IMR-90 (cell line): ENCODE data around the gene ANKMY2. TPM values are rescaled to one million over a fixed set of nuclear protein-coding genes. Genes with fewer than 3 reads are reported as not detected.

Experiments
- ATAC-seq: fragments of 200-7000 bp; cut with Tn5 transposase; 2 replicates; pipeline ENCODE4 v1.9.1; 2020; ENCODE audit warnings: low read depth, mild to moderate bottlenecking, moderate library complexity
- BruUV-seq: library from RNA; stranded (reverse); fragments of 400-500 nt; replicated peaks from 2 replicates; lab custom pipeline; 2021; lab: Mats Ljungman, UMichigan
- CTCF ChIA-PET: fragments of 300-600 bp; formaldehyde crosslinking; extraction: SDS; loops from one replicate; lab custom pipeline; 2021; ENCODE audit warnings: antibody characterized with exemption; lab: Yijun Ruan, JAX
- POLR2A ChIA-PET: fragments of 300-600 bp; sonication (Branson Sonifier 250); formaldehyde crosslinking; loops from one replicate; lab custom pipeline; 2022; ENCODE audit warnings: antibody characterized with exemption; ENCODE audit not compliant: unreplicated experiment; lab: Charles Lee
- DNase-seq: peaks from one replicate; pipeline ENCODE4 v3.0.0; 2013
- H2AFZ ChIP-seq: replicated peaks from 2 replicates; pipeline ENCODE3; 2013; ENCODE audit warnings: low read length, mild to moderate bottlenecking; ENCODE audit not compliant: poor library complexity
- H2AK5ac ChIP-seq: 2 replicates; pipeline ENCODE4 v1.6.1; 2013; ENCODE audit warnings: low read depth, low read length, inconsistent platforms
- H2AK9ac ChIP-seq: replicated peaks from 2 replicates; pipeline ENCODE3; 2013; ENCODE audit warnings: mild to moderate bottlenecking, low read depth, low read length, moderate library complexity; ENCODE audit not compliant: poor library complexity
- H2BK120ac ChIP-seq: 2 replicates; pipeline ENCODE4 v1.6.1; 2013; ENCODE audit warnings: low read depth, low read length, inconsistent platforms
- H2BK15ac ChIP-seq: 3 replicates; pipeline ENCODE4 v1.6.1; 2013; ENCODE audit warnings: low read depth, low read length, inconsistent platforms
- H2BK20ac ChIP-seq: 2 replicates; pipeline ENCODE4 v1.6.1; 2013; ENCODE audit warnings: low read depth, mild to moderate bottlenecking, inconsistent platforms, low read length, moderate library complexity
- H2BK5ac ChIP-seq: 2 replicates; pipeline ENCODE4 v1.6.1; 2013; ENCODE audit warnings: mild to moderate bottlenecking, low read depth, low read length, inconsistent platforms; ENCODE audit not compliant: poor library complexity, severe bottlenecking
- H3K14ac ChIP-seq: replicated peaks from 2 replicates; pipeline ENCODE4 v1.6.1; 2013; ENCODE audit warnings: low read depth, low read length, inconsistent platforms
- H3K18ac ChIP-seq: 2 replicates; pipeline ENCODE4 v1.6.1; 2013; ENCODE audit warnings: low read depth, low read length, control low read depth
- H3K23ac ChIP-seq: 2 replicates; pipeline ENCODE4 v1.6.1; 2013; ENCODE audit warnings: low read depth, low read length, inconsistent platforms
- H3K27ac ChIP-seq: 2 replicates; pipeline ENCODE4 v1.5.1; 2013; ENCODE audit warnings: mild to moderate bottlenecking, control low read depth, low read length; ENCODE audit not compliant: insufficient read depth
- H3K27me3 ChIP-seq: 2 replicates; pipeline ENCODE4 v1.6.1; 2013; ENCODE audit warnings: low read length; ENCODE audit not compliant: control insufficient read depth, insufficient read depth
- H3K36me3 ChIP-seq: 2 replicates; pipeline ENCODE4 v1.6.1; 2013; ENCODE audit warnings: low read length, mixed read lengths; ENCODE audit not compliant: control insufficient read depth, insufficient read depth
- H3K4ac ChIP-seq: 2 replicates; pipeline ENCODE4 v1.6.1; 2013; ENCODE audit warnings: low read depth, low read length, inconsistent platforms
- H3K4me1 ChIP-seq: 2 replicates; pipeline ENCODE4 v1.6.1; 2013; ENCODE audit warnings: low read length, mixed read lengths; ENCODE audit not compliant: control insufficient read depth, insufficient read depth
- H3K4me2 ChIP-seq: 2 replicates; pipeline ENCODE4 v1.6.1; 2013; ENCODE audit warnings: low read depth, mild to moderate bottlenecking, control low read depth, low read length, moderate library complexity
- H3K4me3 ChIP-seq: 2 replicates; pipeline ENCODE4 v1.5.1; 2013; ENCODE audit warnings: low read depth, mild to moderate bottlenecking, control low read depth, low read length, moderate library complexity; ENCODE audit not compliant: insufficient read depth
- H3K56ac ChIP-seq: 2 replicates; pipeline ENCODE4 v1.6.1; 2013; ENCODE audit warnings: low read length, inconsistent platforms; ENCODE audit not compliant: insufficient read depth; ENCODE audit errors: extremely low read depth
- H3K79me1 ChIP-seq, 2 experiments: 2 replicates each; pipeline ENCODE4 v1.6.1; 2013; ENCODE audit warnings: low read length in 2 of 2, inconsistent platforms in 1 of 2, low read depth in 1 of 2
- H3K9ac ChIP-seq: 2 replicates; pipeline ENCODE4 v1.6.1; 2013; ENCODE audit warnings: low read depth, low read length, control low read depth
- H3K9me1 ChIP-seq: 2 replicates; pipeline ENCODE4 v1.6.1; 2013; ENCODE audit warnings: low read length, inconsistent platforms; ENCODE audit not compliant: insufficient read depth
- H3K9me3 ChIP-seq: 2 replicates; pipeline ENCODE4 v1.6.1; 2013; ENCODE audit warnings: low read length; ENCODE audit not compliant: control insufficient read depth, insufficient read depth
- H4K20me1 ChIP-seq: 2 replicates; pipeline ENCODE4 v1.6.1; 2013; ENCODE audit warnings: low read length, inconsistent platforms; ENCODE audit not compliant: insufficient read depth
- H4K5ac ChIP-seq: 2 replicates; pipeline ENCODE4 v1.6.1; 2013; ENCODE audit warnings: mild to moderate bottlenecking, low read depth, low read length, control low read depth
- H4K8ac ChIP-seq, 2 experiments: 2 replicates each; pipeline ENCODE4 v1.6.1; 2013; ENCODE audit warnings: low read depth in 2 of 2, low read length in 2 of 2, control low read depth in 1 of 2, inconsistent platforms in 1 of 2
- H4K91ac ChIP-seq: 2 replicates; pipeline ENCODE4 v1.6.1; 2013; ENCODE audit warnings: low read depth, low read length, inconsistent platforms; ENCODE audit not compliant: insufficient read depth
- BHLHE40 ChIP-seq: fragments of 150-350 bp; IDR thresholded peaks from 2 replicates; pipeline ENCODE4 v1.6.1; 2016; ENCODE audit warnings: mild to moderate bottlenecking, low read depth, low read length
- CEBPB ChIP-seq: IDR thresholded peaks from 2 replicates; pipeline ENCODE4 v1.6.1; 2012; ENCODE audit warnings: low read depth, low read length, improper control_type of control experiment
- CHD1 ChIP-seq: IDR thresholded peaks from 2 replicates; pipeline ENCODE4 v1.6.1; 2012; ENCODE audit warnings: low read depth, low read length, improper control_type of control experiment
- CTCF ChIP-seq: conservative IDR thresholded peaks from 2 replicates; pipeline ENCODE4 v1.5.1; 2012; ENCODE audit warnings: mild to moderate bottlenecking, low read depth, low read length, improper control_type of control experiment
- ELK1 ChIP-seq: fragments of 150-350 bp; IDR thresholded peaks from 2 replicates; pipeline ENCODE4 v1.6.1; 2016; ENCODE audit warnings: low read depth, mild to moderate bottlenecking, low read length, moderate library complexity, borderline replicate concordance
- FOS ChIP-seq: fragments of 150-350 bp; IDR thresholded peaks from 2 replicates; pipeline ENCODE4 v1.6.1; 2016; ENCODE audit warnings: low read depth, low read length
- MAFK ChIP-seq: IDR thresholded peaks from 2 replicates; pipeline ENCODE4 v1.6.1; 2012; ENCODE audit warnings: low read depth, low read length, improper control_type of control experiment
- MAZ ChIP-seq: IDR thresholded peaks from 2 replicates; pipeline ENCODE4 v1.6.1; 2012; ENCODE audit warnings: low read depth, mild to moderate bottlenecking, low read length, improper control_type of control experiment, moderate library complexity, borderline replicate concordance
- MXI1 ChIP-seq: IDR thresholded peaks from 2 replicates; pipeline ENCODE4 v1.6.1; 2012; ENCODE audit warnings: low read depth, mild to moderate bottlenecking, low read length, moderate library complexity, borderline replicate concordance
- NFE2L2 ChIP-seq: fragments of 150-350 bp; IDR thresholded peaks from 2 replicates; pipeline ENCODE4 v1.6.1; 2016; ENCODE audit warnings: low read depth, mild to moderate bottlenecking, low read length
- POLR2A ChIP-seq: IDR thresholded peaks from 2 replicates; pipeline ENCODE4 v1.6.1; 2012; ENCODE audit warnings: mild to moderate bottlenecking, low read depth, low read length
- RAD21 ChIP-seq: IDR thresholded peaks from 2 replicates; pipeline ENCODE4 v1.6.1; 2012; ENCODE audit warnings: low read length, improper control_type of control experiment
- RCOR1 ChIP-seq: IDR thresholded peaks from 2 replicates; pipeline ENCODE4 v1.6.1; 2012; ENCODE audit warnings: mild to moderate bottlenecking, low read length, improper control_type of control experiment; ENCODE audit not compliant: insufficient replicate concordance
- RFX5 ChIP-seq: IDR thresholded peaks from 2 replicates; pipeline ENCODE4 v1.8.0; 2012; ENCODE audit warnings: low read depth, mild to moderate bottlenecking, low read length, moderate library complexity
- SMC3 ChIP-seq: fragments of 150-350 bp; IDR thresholded peaks from 2 replicates; pipeline ENCODE4 v1.6.1; 2016; ENCODE audit warnings: low read depth, mild to moderate bottlenecking, antibody characterized with exemption, low read length, moderate library complexity
- USF2 ChIP-seq: fragments of 150-350 bp; IDR thresholded peaks from 2 replicates; pipeline ENCODE4 v1.6.1; 2017; ENCODE audit warnings: mild to moderate bottlenecking, antibody characterized with exemption, low read length, low read depth
- WGBS, 2 experiments: methylation state at CpG; one replicate each; pipeline versions ENCODE4 v1.1.5 to v1.1.7; 2013; ENCODE audit warnings: missing lambda C conversion rate in 2 of 2; ENCODE audit not compliant: insufficient read length in 1 of 2; ENCODE audit errors: extremely low coverage in 2 of 2; 5-methylcytosine and 5-hydroxymethylcytosine counted together
- dilution Hi-C: fragments of 300-500 bp; cut with HindIII; formaldehyde crosslinking; loops from one replicate; pipeline ENCODE4 v1.14.3; 2018; ENCODE audit warnings: low sequenced_read_pairs; ENCODE audit not compliant: unreplicated experiment
- in situ Hi-C: fragments of 300-500 bp; cut with MboI; formaldehyde crosslinking; loops from 3 replicates; pipeline ENCODE4 v1.14.3; 2019; ENCODE audit warnings: low sequenced_read_pairs, inconsistent platforms, mixed read lengths
- intact Hi-C: fragments of 100-400 bp; cut with micrococcal nuclease; formaldehyde crosslinking; loops from 2 replicates; pipeline ENCODE4 v1.10.0; 2022
- polyA plus RNA-seq, 3 experiments: library from polyadenylated mRNA; depleted of rRNA; stranded (reverse); fragments of >200 nt; gene quantifications; 2 replicates each; pipeline ENCODE4 v1.2.3, GENCODE V29; 2012; ENCODE audit warnings: low replicate concordance in 1 of 3
- total RNA-seq: library from RNA; depleted of rRNA; stranded (reverse); fragments of >200 nt; gene quantifications from 2 replicates; pipeline ENCODE4 v1.2.3, GENCODE V29; 2012

The ANKMY2 gene
- total and polyA plus RNA-seq, 2 of the 4 experiments (the other 2 are of a cell fraction), result 19.5 to 41.9 TPM

GRCh38 chr7:16609842-16610450 lies 35.6 kb downstream of the ANKMY2 start:
- Histone ChIP-seq H3K27ac (no peak overlapping the region), H3K23ac (no peak overlapping the region), H3K4me3 (no peak overlapping the region), H2BK15ac (no peak overlapping the region), H2BK20ac (no peak overlapping the region), H3K9me1 (no peaks in the 10 kb centered on the region), H3K14ac (no peak overlapping the region), H4K20me1 (no peaks in the 10 kb centered on the region), H2AK5ac (no peak overlapping the region), H3K56ac (no peak overlapping the region), H2BK120ac (no peak overlapping the region), H2AK9ac (no peak overlapping the region), H3K18ac (no peak overlapping the region), H3K9ac (no peak overlapping the region), H3K36me3 (peaks cover 17% of the 10 kb centered on the region), H2AFZ (no peak overlapping the region), H4K5ac (no peak overlapping the region), H4K91ac (no peak overlapping the region), H3K79me1 (peaks cover 2 to 5% of the 10 kb centered on the region in 2 experiments; a peak in 3 of 4 replicates), H3K4me2 (no peak overlapping the region), H4K8ac (no peak overlapping the region), H3K27me3 (no peaks in the 10 kb centered on the region), H2BK5ac (no peak overlapping the region), H3K4ac (no peak overlapping the region), H3K4me1 (0 out of 2 replicates have a peak, but pooled peaks cover 3% of the 10 kb centered on the region), H3K9me3 (no peaks in the 10 kb centered on the region)
- WGBS, 2 experiments, result no CpG with 5 or more reads among the region's 4 CpGs
- dilution Hi-C loops (no loop called here), in situ Hi-C loops (loop anchor here (25.0 kb wide), 1 partner anchor 302 kb away; no protein-coding TSS in a partner anchor), intact Hi-C loops (loop anchor here (5.0 kb wide), 1 partner anchor 307 kb away; no protein-coding TSS in a partner anchor)
- no peak for DNase-seq
- TF ChIP-seq NFE2L2 (no peak), ELK1 (no peak), CEBPB (no peak), CTCF (no peak), SMC3 (no peak), POLR2A (no peak), CHD1 (no peak), BHLHE40 (no peak), MAFK (no peak), RCOR1 (no peak), USF2 (no peak), RAD21 (no peak), MAZ (no peak), RFX5 (no peak), MXI1 (no peak), FOS (no peak)
- no peak for ATAC-seq
- ChIA-PET CTCF (interaction anchor here (1.9 kb wide), 1 partner anchor 18 kb away, joined by 5 read pairs; no protein-coding TSS in a partner anchor), POLR2A (no interaction called here)
- BruUV-seq, result no TSS peak
